Posterior vena cava (tissue), 2 donors: ENCODE data around the gene GPR42. TPM values are rescaled to one million over a fixed set of nuclear protein-coding genes. Genes with fewer than 3 reads are reported as not detected.

Experiments
- DNase-seq: peaks from one replicate; pipeline ENCODE4 v3.0.0-alpha.2; 2020; ENCODE audit warnings: low spot score
- intact Hi-C, 2 donors: fragments of 100-400 bp; cut with DNase I; formaldehyde crosslinking; loops; one replicate each; pipeline versions ENCODE4 v1.14.1 to v1.14.2; 2022 to 2023
- microRNA-seq, 2 donors: library from miRNA; unstranded; fragments of <30 nt; microRNA quantifications; one replicate each; pipeline ENCODE4 v1.2.0, GENCODE V29; 2020 to 2021; ENCODE audit warnings: borderline microRNAs expressed in 2 of 2
- total RNA-seq, 2 donors: library from RNA; stranded (reverse); fragmentation: NEBNext Ultra II Directional; extraction: Animal tissue kit (Norgen Biotek cat#: 25700); gene quantifications; one replicate each; pipeline ENCODE4 v1.2.1, GENCODE V29; 2021
- donor health status: DM: yes; HTN: yes; CAD: no.
- donor health status: DM: yes; HTN: yes; CAD: no.

The GPR42 gene
- total RNA-seq, 2 donors from 2014 or later: 0.28 TPM; not detected in 1

- intact Hi-C loops: no loop called here
- peak; percentile 30 for DNase-seq
Observed at GRCh38 chr19:35408284-35409171, 37.7 kb downstream of the GPR42 start.

GRCh38 chr19:35409191-35409590 is 38.3 kb downstream of the GPR42 start:
- DNase-seq: peak; percentile 28
- intact Hi-C loops: no loop called here

- peak; percentile 7 for DNase-seq
- intact Hi-C loops: no loop called here
Observed at GRCh38 chr19:35410487-35410886, 39.6 kb downstream of the GPR42 start.

GRCh38 chr19:35414442-35414841 is 43.6 kb downstream of the GPR42 start:
- peak; percentile 13 for DNase-seq
- intact Hi-C loops: no loop called here

GRCh38 chr19:35416331-35416730 is 45.5 kb downstream of the GPR42 start:
- peak; percentile 29 for DNase-seq
- intact Hi-C loops: no loop called here

GRCh38 chr19:35417278-35417677 is 46.4 kb downstream of the GPR42 start:
- intact Hi-C loops: no loop called here
- peak; percentile 2 for DNase-seq

GRCh38 chr19:35417713-35418534 is 47.1 kb downstream of the GPR42 start:
- peak; percentile 36 for DNase-seq
- intact Hi-C loops: no loop called here

- intact Hi-C loops: no loop called here
- peak; percentile 7 for DNase-seq
Observed at GRCh38 chr19:35419046-35419445, 48.2 kb downstream of the GPR42 start.

GRCh38 chr19:35419805-35420204 is 48.9 kb downstream of the GPR42 start:
- peak; percentile 14 for DNase-seq
- intact Hi-C loops: no loop called here

GRCh38 chr19:35421362-35421761 is 50.5 kb downstream of the GPR42 start:
- intact Hi-C loops: no loop called here
- peak; percentile 52 for DNase-seq

Small RNA genes within 50 kb of the gene (microRNA-seq; reads per million reads assigned to microRNA genes)
- gene MIR5196: 0 reads per million in 2 donors

Other genes with a start within 250 kb of the GPR42 start
- gene LGI4, start 236.0 kb upstream of the GPR42 start, total RNA-seq: 1 to 10 TPM; 9.1 to 10.0 TPM
- 100 to 1,000 TPM; 157 to 183 TPM for gene FXYD1, start 232.2 kb upstream of the GPR42 start, total RNA-seq
- under 1 TPM in 1 of 2 donors, not detected in 1; 0.43 TPM for gene FXYD7, start 227.8 kb upstream of the GPR42 start, total RNA-seq
- 10 to 100 TPM; 67.9 to 89.3 TPM for gene FXYD5, start 216.3 kb upstream of the GPR42 start, total RNA-seq
- gene FAM187B, start 142.3 kb upstream of the GPR42 start, total RNA-seq: not detected
- gene LSR, start 122.1 kb upstream of the GPR42 start, total RNA-seq: 1 to 10 TPM; 5.1 to 5.5 TPM
- gene USF2, start 102.1 kb upstream of the GPR42 start, total RNA-seq: 10 to 100 TPM; 78.9 to 88.0 TPM
- gene HAMP, start 88.5 kb upstream of the GPR42 start, total RNA-seq: not detected
- not detected for gene MAG, start 78.9 kb upstream of the GPR42 start, total RNA-seq
- 1 to 10 TPM; 3.7 to 5.6 TPM for gene CD22, start 41.9 kb upstream of the GPR42 start, total RNA-seq
- gene FFAR1, start 23.2 kb upstream of the GPR42 start, total RNA-seq: not detected
- under 1 TPM in 1 of 2 donors, not detected in 1; 0.14 TPM for gene FFAR3, start 12.6 kb upstream of the GPR42 start, total RNA-seq
- 1 to 10 TPM in 1 of 2 donors, under 1 TPM in 1; 0.95 to 1.8 TPM for gene FFAR2, start 77.2 kb downstream of the GPR42 start, total RNA-seq
- not detected for gene KRTDAP, start 119.4 kb downstream of the GPR42 start, total RNA-seq
- gene DMKN, start 142.6 kb downstream of the GPR42 start, total RNA-seq: 1 to 10 TPM; 2.1 to 2.2 TPM
- not detected for gene SBSN, start 157.2 kb downstream of the GPR42 start, total RNA-seq
- not detected for gene GAPDHS, start 162.4 kb downstream of the GPR42 start, total RNA-seq
- gene TMEM147, start 174.6 kb downstream of the GPR42 start, total RNA-seq: 10 to 100 TPM; 52.4 to 61.1 TPM
- gene ATP4A, start 192.6 kb downstream of the GPR42 start, total RNA-seq: not detected
- not detected for gene PMIS2, start 215.1 kb downstream of the GPR42 start, total RNA-seq
- gene HAUS5, start 241.7 kb downstream of the GPR42 start, total RNA-seq: 1 to 10 TPM; 7.9 to 8.3 TPM